Trophoblast cell (in vitro differentiated cells and primary cell): ENCODE results near the gene SAP30L.

Source experiments
- DNase-seq, 2 donors: peaks; one replicate each; pipeline ENCODE4 v3.0.0-alpha.2; 2016
- H2AFZ ChIP-seq: 2 replicates; pipeline ENCODE4 v1.6.1; 2013; ENCODE audit warnings: low read length, moderate library complexity, mild to moderate bottlenecking; ENCODE audit not compliant: insufficient read depth, poor library complexity
- H2AK5ac ChIP-seq: 2 replicates; pipeline ENCODE4 v1.6.1; 2013; ENCODE audit warnings: mild to moderate bottlenecking, low read length
- H2BK120ac ChIP-seq: 2 replicates; pipeline ENCODE4 v1.6.1; 2013; ENCODE audit warnings: low read length, mild to moderate bottlenecking, moderate library complexity; ENCODE audit not compliant: insufficient read depth, poor library complexity
- H2BK12ac ChIP-seq: 2 replicates; pipeline ENCODE4 v1.6.1; 2013; ENCODE audit warnings: mild to moderate bottlenecking, low read length, moderate library complexity
- H2BK5ac ChIP-seq: 2 replicates; pipeline ENCODE4 v1.6.1; 2013; ENCODE audit warnings: low read length, low read depth, moderate library complexity, mild to moderate bottlenecking; ENCODE audit not compliant: poor library complexity
- H3K14ac ChIP-seq: 2 replicates; pipeline ENCODE4 v1.6.1; 2013; ENCODE audit warnings: mild to moderate bottlenecking, low read length
- H3K18ac ChIP-seq: 2 replicates; pipeline ENCODE4 v1.6.1; 2013; ENCODE audit warnings: mild to moderate bottlenecking, low read length
- H3K23ac ChIP-seq: 2 replicates; pipeline ENCODE4 v1.6.1; 2013; ENCODE audit warnings: low read length
- H3K27ac ChIP-seq: 2 replicates; pipeline ENCODE4 v1.5.1; 2013; ENCODE audit warnings: low read depth, mild to moderate bottlenecking, inconsistent platforms, low read length, moderate library complexity
- H3K27me3 ChIP-seq: 2 replicates; pipeline ENCODE4 v1.6.1; 2013; ENCODE audit warnings: inconsistent platforms, mild to moderate bottlenecking, low read length, moderate library complexity; ENCODE audit not compliant: insufficient read depth
- H3K36me3 ChIP-seq, 2 experiments: 1 replicate in 1 of 2; 2 replicates in 1 of 2; pipeline ENCODE4 v1.6.1; 2013; ENCODE audit warnings: low read length in 2 of 2, mild to moderate bottlenecking in 2 of 2, moderate library complexity in 1 of 2; ENCODE audit not compliant: insufficient read depth in 2 of 2, control insufficient read depth in 1 of 2
- H3K4ac ChIP-seq: 2 replicates; pipeline ENCODE4 v1.6.1; 2013; ENCODE audit warnings: low read depth, mild to moderate bottlenecking, low read length, moderate library complexity
- H3K4me1 ChIP-seq, 2 experiments: 1 replicate in 1 of 2; 2 replicates in 1 of 2; pipeline ENCODE4 v1.6.1; 2013; ENCODE audit warnings: low read length in 2 of 2, mild to moderate bottlenecking in 2 of 2, moderate library complexity in 1 of 2; ENCODE audit not compliant: insufficient read depth in 2 of 2, control insufficient read depth in 1 of 2
- H3K4me2 ChIP-seq: 2 replicates; pipeline ENCODE4 v1.6.1; 2013; ENCODE audit warnings: inconsistent platforms, mild to moderate bottlenecking, low read length, moderate library complexity
- H3K4me3 ChIP-seq: 2 replicates; pipeline ENCODE4 v1.5.1; 2013; ENCODE audit warnings: mild to moderate bottlenecking, low read depth, low read length, inconsistent platforms
- H3K79me1 ChIP-seq: one replicate; pipeline ENCODE4 v1.6.1; 2013; ENCODE audit warnings: low read length
- H3K79me2 ChIP-seq: 2 replicates; pipeline ENCODE4 v1.6.1; 2013; ENCODE audit warnings: low read length, mild to moderate bottlenecking; ENCODE audit not compliant: control insufficient read depth, insufficient read depth, poor library complexity
- H3K9ac ChIP-seq: 2 replicates; pipeline ENCODE4 v1.6.1; 2013; ENCODE audit warnings: mild to moderate bottlenecking, low read length
- H3K9me3 ChIP-seq: 2 replicates; pipeline ENCODE4 v1.6.1; 2013; ENCODE audit warnings: low read depth, mild to moderate bottlenecking, control low read depth, inconsistent platforms, low read length; ENCODE audit not compliant: insufficient read depth
- H4K12ac ChIP-seq: 2 replicates; pipeline ENCODE4 v1.6.1; 2013; ENCODE audit warnings: low read depth, mild to moderate bottlenecking, low read length, moderate library complexity
- H4K8ac ChIP-seq: 2 replicates; pipeline ENCODE4 v1.6.1; 2013; ENCODE audit warnings: low read depth, mild to moderate bottlenecking, low read length, moderate library complexity
- H4K91ac ChIP-seq: one replicate; pipeline ENCODE4 v1.6.1; 2013; ENCODE audit warnings: low read depth, mild to moderate bottlenecking, low read length, moderate library complexity
- WGBS: extraction: QIAGEN DNeasy Blood & Tissue Kit; methylation state at CpG from one replicate; pipeline ENCODE4 v1.1.7; 2013; ENCODE audit warnings: missing lambda C conversion rate; ENCODE audit not compliant: insufficient read length, insufficient coverage; ENCODE audit errors: extremely low coverage; 5-methylcytosine and 5-hydroxymethylcytosine counted together

Gene SAP30L

GRCh38 chr5:154444556-154445421, 1.0 kb upstream of the SAP30L start:
- WGBS = no CpG with 5 or more reads among the region's 30 CpGs
- peaks cover 15% of the 10 kb centered on the region for H3K79me2 ChIP-seq
- peak overlapping the region; percentile 55 for H3K23ac ChIP-seq

GRCh38 chr5:154446195-154447088, 645 bp downstream of the SAP30L start:
- H3K4me1 ChIP-seq = peaks cover 4 to 11% of the 10 kb centered on the region in 2 experiments
- H3K9me3 ChIP-seq = no peaks in the 10 kb centered on the region
- H3K4me3 ChIP-seq = peak overlapping the region; percentile 90
- peak; percentile 47 to 67 for DNase-seq
- H3K36me3 ChIP-seq = peaks cover 0 to 12% of the 10 kb centered on the region in 2 experiments
- H3K9ac ChIP-seq = peak overlapping the region; percentile 94
- H2BK120ac ChIP-seq = peak overlapping the region; percentile 55
- H3K79me2 ChIP-seq = peaks cover 15% of the 10 kb centered on the region
- peak overlapping the region; percentile 78 for H2BK5ac ChIP-seq
- peak overlapping the region; percentile 34 for H4K91ac ChIP-seq
- peak overlapping the region; percentile 81 for H3K27ac ChIP-seq
- no CpG with 5 or more reads among the region's 87 CpGs for WGBS
- H3K18ac ChIP-seq = peak overlapping the region; percentile 58
- H3K14ac ChIP-seq = peak overlapping the region; percentile 38
- peak overlapping the region; percentile 2 for H3K4ac ChIP-seq
- H3K27me3 ChIP-seq = no peaks in the 10 kb centered on the region
- H4K12ac ChIP-seq = peak overlapping the region; percentile 11
- no peak overlapping the region for H2AK5ac ChIP-seq
- H2AFZ ChIP-seq = peak overlapping the region; percentile 55
- no peak overlapping the region for H2BK12ac ChIP-seq
- H3K23ac ChIP-seq = no peak overlapping the region
- peaks cover 12% of the 10 kb centered on the region for H3K79me1 ChIP-seq
- H3K4me2 ChIP-seq = peak overlapping the region; percentile 68
- H4K8ac ChIP-seq = peak overlapping the region; percentile 33

More at GRCh38 chr5:154444556-154445421, 1.0 kb upstream of the SAP30L start:
- peak overlapping the region; percentile 92 for H3K4me3 ChIP-seq
- peaks cover 6 to 11% of the 10 kb centered on the region in 2 experiments for H3K36me3 ChIP-seq
- peaks cover 4 to 7% of the 10 kb centered on the region in 2 experiments for H3K4me1 ChIP-seq
- peak overlapping the region; percentile 71 for H4K8ac ChIP-seq
- H3K27ac ChIP-seq = no peak overlapping the region
- peak overlapping the region; percentile 68 for H2AFZ ChIP-seq
- peak overlapping the region; percentile 46 for H3K14ac ChIP-seq
- peaks cover 12% of the 10 kb centered on the region for H3K79me1 ChIP-seq
- no peak for DNase-seq
- H3K9me3 ChIP-seq = no peaks in the 10 kb centered on the region
- H3K27me3 ChIP-seq = no peaks in the 10 kb centered on the region
- H3K9ac ChIP-seq = peak overlapping the region; percentile 59
- peak overlapping the region; percentile 81 for H3K18ac ChIP-seq
- H2BK120ac ChIP-seq = no peak overlapping the region
- H2AK5ac ChIP-seq = no peak overlapping the region
- H4K91ac ChIP-seq = peak overlapping the region; percentile 20
- peak overlapping the region; percentile 92 for H3K4me2 ChIP-seq
- H4K12ac ChIP-seq = peak overlapping the region; percentile 38
- H2BK12ac ChIP-seq = no peak overlapping the region
- peak overlapping the region; percentile 24 for H2BK5ac ChIP-seq
- peak overlapping the region; percentile 5 for H3K4ac ChIP-seq

GRCh38 chr5:154447089-154447725, 1.4 kb downstream of the SAP30L start:
- peak overlapping the region; percentile 68 for H3K4me2 ChIP-seq
- no peak overlapping the region for H4K12ac ChIP-seq
- peak overlapping the region; percentile 90 for H3K4me3 ChIP-seq
- H4K91ac ChIP-seq = no peak overlapping the region
- peaks cover 2 to 11% of the 10 kb centered on the region in 2 experiments for H3K36me3 ChIP-seq
- H3K9ac ChIP-seq = no peak overlapping the region
- H3K27me3 ChIP-seq = no peaks in the 10 kb centered on the region
- H2BK12ac ChIP-seq = no peak overlapping the region
- peaks cover 15% of the 10 kb centered on the region for H3K79me2 ChIP-seq
- H3K23ac ChIP-seq = no peak overlapping the region
- DNase-seq = no peak
- H3K18ac ChIP-seq = no peak overlapping the region
- H3K14ac ChIP-seq = no peak overlapping the region
- H4K8ac ChIP-seq = no peak overlapping the region
- no peak overlapping the region for H2AFZ ChIP-seq
- peaks cover 4 to 11% of the 10 kb centered on the region in 2 experiments for H3K4me1 ChIP-seq
- H3K27ac ChIP-seq = peak overlapping the region; percentile 81
- peaks cover 12% of the 10 kb centered on the region for H3K79me1 ChIP-seq
- WGBS = no CpG with 5 or more reads among the region's 10 CpGs
- peak overlapping the region; percentile 59 for H3K4ac ChIP-seq
- H2BK120ac ChIP-seq = no peak overlapping the region
- no peaks in the 10 kb centered on the region for H3K9me3 ChIP-seq
- H2BK5ac ChIP-seq = no peak overlapping the region
- H2AK5ac ChIP-seq = no peak overlapping the region

- H3K9me3 ChIP-seq = no peaks in the 10 kb centered on the region
- H2AK5ac ChIP-seq = no peak overlapping the region
- no peak for DNase-seq
- peaks cover 12% of the 10 kb centered on the region for H3K79me1 ChIP-seq
- H3K36me3 ChIP-seq = peaks cover 13 to 24% of the 10 kb centered on the region in 2 experiments
- no peak overlapping the region for H2BK12ac ChIP-seq
- H2BK5ac ChIP-seq = no peak overlapping the region
- no peak overlapping the region for H3K23ac ChIP-seq
- no peak overlapping the region for H4K91ac ChIP-seq
- no peak overlapping the region for H4K8ac ChIP-seq
- no peak overlapping the region for H3K27ac ChIP-seq
- H3K18ac ChIP-seq = no peak overlapping the region
- peaks cover under 1 to 9% of the 10 kb centered on the region in 2 experiments for H3K4me1 ChIP-seq
- H3K4me2 ChIP-seq = no peak overlapping the region
- no peak overlapping the region for H3K4ac ChIP-seq
- no peak overlapping the region for H4K12ac ChIP-seq
- H3K4me3 ChIP-seq = no peak overlapping the region
- no peak overlapping the region for H2BK120ac ChIP-seq
- H3K79me2 ChIP-seq = peaks cover 15% of the 10 kb centered on the region
- no peak overlapping the region for H2AFZ ChIP-seq
- no CpG with 5 or more reads among the region's 2 CpGs for WGBS
- no peaks in the 10 kb centered on the region for H3K27me3 ChIP-seq
- H3K14ac ChIP-seq = no peak overlapping the region
- H3K9ac ChIP-seq = no peak overlapping the region
These were observed 4.0 kb downstream of the SAP30L start for GRCh38 chr5:154449786-154450185.
